ENCODE data around the gene AOAH. TPM values are rescaled to one million over a fixed set of nuclear protein-coding genes. Genes with fewer than 3 reads are reported as not detected.

AOAH gene
- total RNA-seq, 4 donors from 2014 or later = 0.69 to 3.2 (median 2.2) TPM

- H3K4me3 ChIP-seq (ENCODE audit: low read depth, poor library complexity, severe bottlenecking) = no peak overlapping the region
- intact Hi-C loops (cut with DNase I; ENCODE audit: low total_unique reads) = no loop called here
- 65 to 76% methylated on average over 5 of the region's 5 CpGs for WGBS, 2 donors
- no peak for DNase-seq (ENCODE audit: low spot score in 2 of 2)
- TF ChIP-seq POLR2A (IDR thresholded peaks at IDR 0.05) (no peak), CTCF (IDR thresholded peaks at IDR 0.05) (no peak)
Measured at GRCh38 chr7:36636126-36636525, 88.2 kb downstream of the AOAH start.

- H3K4me3 ChIP-seq (ENCODE audit: low read depth, poor library complexity, severe bottlenecking) = no peak overlapping the region
- intact Hi-C loops (cut with DNase I; ENCODE audit: low total_unique reads) = no loop called here
- no peak for DNase-seq (ENCODE audit: low spot score in 2 of 2)
- TF ChIP-seq CTCF (IDR thresholded peaks at IDR 0.05) (no peak), POLR2A (IDR thresholded peaks at IDR 0.05) (no peak)
- 71 to 81% methylated on average over 3 of the region's 3 CpGs for WGBS, 2 donors
Measured at GRCh38 chr7:36635091-36635490, 89.2 kb downstream of the AOAH start.

GRCh38 chr7:36633377-36633776 is 90.9 kb downstream of the AOAH start:
- WGBS, 2 donors = 85 to 86% methylated on average over 9 of the region's 9 CpGs
- intact Hi-C loops (cut with DNase I; ENCODE audit: low total_unique reads) = no loop called here
- DNase-seq (ENCODE audit: low spot score in 2 of 2) = no peak
- H3K4me3 ChIP-seq (ENCODE audit: low read depth, poor library complexity, severe bottlenecking) = no peak overlapping the region
- TF ChIP-seq POLR2A (IDR thresholded peaks at IDR 0.05) (no peak), CTCF (IDR thresholded peaks at IDR 0.05) (no peak)

- no peak for TF ChIP-seq CTCF (IDR thresholded peaks at IDR 0.05)
- no peak for TF ChIP-seq POLR2A (IDR thresholded peaks at IDR 0.05)
- 75 to 79% methylated on average over 6 of the region's 6 CpGs for WGBS, 2 donors
- intact Hi-C loops (cut with DNase I; ENCODE audit: low total_unique reads) = no loop called here
- no peak overlapping the region for H3K4me3 ChIP-seq (ENCODE audit: low read depth, poor library complexity, severe bottlenecking)
- no peak for DNase-seq (ENCODE audit: low spot score in 2 of 2)
Measured at GRCh38 chr7:36630112-36630650, 94.1 kb downstream of the AOAH start.

GRCh38 chr7:36629351-36629750 is 94.9 kb downstream of the AOAH start:
- no peak for DNase-seq (ENCODE audit: low spot score in 2 of 2)
- WGBS, 2 donors = 67 to 77% methylated on average over 1 of the region's 1 CpG
- TF ChIP-seq POLR2A (IDR thresholded peaks at IDR 0.05) (no peak), CTCF (IDR thresholded peaks at IDR 0.05) (no peak)
- intact Hi-C loops (cut with DNase I; ENCODE audit: low total_unique reads) = no loop called here
- no peak overlapping the region for H3K4me3 ChIP-seq (ENCODE audit: low read depth, poor library complexity, severe bottlenecking)

- intact Hi-C loops (cut with DNase I; ENCODE audit: low total_unique reads) = no loop called here
- no peak for TF ChIP-seq POLR2A (IDR thresholded peaks at IDR 0.05)
- no peak for TF ChIP-seq CTCF (IDR thresholded peaks at IDR 0.05)
- no peak for DNase-seq (ENCODE audit: low spot score in 2 of 2)
- no peak overlapping the region for H3K4me3 ChIP-seq (ENCODE audit: low read depth, poor library complexity, severe bottlenecking)
- WGBS, 2 donors = 86 to 93% methylated on average over 6 of the region's 6 CpGs
Measured at GRCh38 chr7:36627836-36628235, 96.5 kb downstream of the AOAH start.
